T-cell (primary cell): ENCODE results near the gene PROCR. TPM values are rescaled to one million over a fixed set of nuclear protein-coding genes. Genes with fewer than 3 reads are reported as not detected.
"Not testable (repeated sequence)": the region's sequence is repeated elsewhere in the genome, so short reads cannot be mapped to it uniquely, and the experiment has no call there.

Experiments used
- ATAC-seq, 4 experiments: fragments of 200-7000 bp in 3 of 4; fragments of 150-1000 bp in 1 of 4; cut with Tn5 transposase; replicated peaks in 1 of 4; 1 replicate in 3 of 4; 2 replicates in 1 of 4; pipeline ENCODE4 v1.10.0; 2021; ENCODE audit warnings: moderate library complexity in 3 of 4, mild to moderate bottlenecking in 2 of 4, moderate number of reproducible peaks in 1 of 4
- CTCF ChIA-PET, 2 donors: fragments of 300-600 bp; sonication (Branson Sonifier 250); formaldehyde crosslinking; loops; one replicate each; lab custom pipeline; 2022; ENCODE audit warnings: antibody characterized with exemption in 2 of 2; lab: Charles Lee
- POLR2A ChIA-PET, 2 donors: fragments of 300-600 bp; sonication (Branson Sonifier 250); formaldehyde crosslinking; loops; one replicate each; lab custom pipeline; 2022; ENCODE audit warnings: antibody characterized with exemption in 2 of 2; lab: Charles Lee
- DNase-seq, 35 experiments: peaks; one replicate each; pipeline versions ENCODE4 v3.0.0 to v3.0.0-alpha.2; 2013 to 2023
- H3K27ac ChIP-seq: one replicate; pipeline ENCODE4 v1.5.1; 2013; ENCODE audit warnings: low read length
- H3K27me3 ChIP-seq, 2 experiments: replicated peaks in 1 of 2; 1 replicate in 1 of 2; 2 replicates in 1 of 2; pipeline versions ENCODE4 v1.6.1 to v1.7.0; 2013; ENCODE audit warnings: low read length in 1 of 2, mixed read lengths in 1 of 2; ENCODE audit not compliant: control insufficient read depth in 2 of 2, insufficient read depth in 2 of 2; ENCODE audit errors: extremely low read depth in 1 of 2
- H3K36me3 ChIP-seq, 2 donors: 1 replicate in 1 of 2; 2 replicates in 1 of 2; pipeline versions ENCODE4 v1.6.1 to v1.7.0; 2013; ENCODE audit warnings: low read length in 1 of 2; ENCODE audit not compliant: control insufficient read depth in 2 of 2, insufficient read depth in 1 of 2; ENCODE audit errors: extremely low read depth in 1 of 2
- H3K4me1 ChIP-seq, 2 experiments: 1 replicate in 1 of 2; 2 replicates in 1 of 2; pipeline versions ENCODE4 v1.6.1 to v1.7.0; 2013; ENCODE audit warnings: low read length in 2 of 2, mixed read lengths in 1 of 2; ENCODE audit not compliant: insufficient read depth in 2 of 2, control insufficient read depth in 1 of 2; ENCODE audit errors: extremely low read depth in 1 of 2
- H3K4me3 ChIP-seq, 2 donors: 1 replicate in 1 of 2; 2 replicates in 1 of 2; pipeline versions ENCODE4 v1.5.1 to v1.7.0; 2013; ENCODE audit warnings: mild to moderate bottlenecking in 2 of 2, low read length in 1 of 2, moderate library complexity in 1 of 2; ENCODE audit not compliant: control insufficient read depth in 1 of 2; ENCODE audit errors: extremely low read depth in 1 of 2
- H3K9me3 ChIP-seq: 2 replicates; pipeline ENCODE4 v1.7.0; 2013
- H3K27ac Mint-ChIP-seq, 2 donors: one replicate each; pipeline ENCODE4 v1.8.0; 2020 to 2021; ENCODE audit warnings: mild to moderate bottlenecking in 2 of 2, mixed read lengths in 2 of 2
- H3K27me3 Mint-ChIP-seq, 2 donors: one replicate each; pipeline ENCODE4 v1.8.0; 2021 to 2022; ENCODE audit warnings: mixed read lengths in 2 of 2
- H3K36me3 Mint-ChIP-seq: one replicate; pipeline ENCODE4 v1.8.0; 2021; ENCODE audit warnings: mixed read lengths
- H3K4me1 Mint-ChIP-seq, 3 donors: one replicate each; pipeline ENCODE4 v1.8.0; 2020 to 2022; ENCODE audit warnings: mixed read lengths in 3 of 3, mild to moderate bottlenecking in 1 of 3
- H3K4me3 Mint-ChIP-seq, 3 donors: one replicate each; pipeline ENCODE4 v1.8.0; 2020 to 2022; ENCODE audit warnings: mild to moderate bottlenecking in 3 of 3, mixed read lengths in 3 of 3, moderate library complexity in 3 of 3
- H3K9me3 Mint-ChIP-seq, 3 donors: one replicate each; pipeline ENCODE4 v1.8.0; 2020 to 2022; ENCODE audit warnings: mixed read lengths in 3 of 3
- WGBS: methylation state at CpG from one replicate; pipeline ENCODE4 v1.1.5; 2013; ENCODE audit warnings: missing lambda C conversion rate; ENCODE audit not compliant: insufficient coverage; 5-methylcytosine and 5-hydroxymethylcytosine counted together
- total RNA-seq, 35 experiments: library from RNA in 6 of 35; stranded (reverse) in 6 of 35; fragments of 120-200 nt in 1 of 35; gene quantifications; one replicate each; pipeline versions ENCODE4 v1.2.1 to v1.2.4 and lab custom pipeline; 2013 to 2026

PROCR gene
- total RNA-seq, 5 donors from 2014 or later (not counting 1 experiment from before 2014, with no cell fraction given) = 0.28 to 3.0 (median 1.5) TPM

DNA sequence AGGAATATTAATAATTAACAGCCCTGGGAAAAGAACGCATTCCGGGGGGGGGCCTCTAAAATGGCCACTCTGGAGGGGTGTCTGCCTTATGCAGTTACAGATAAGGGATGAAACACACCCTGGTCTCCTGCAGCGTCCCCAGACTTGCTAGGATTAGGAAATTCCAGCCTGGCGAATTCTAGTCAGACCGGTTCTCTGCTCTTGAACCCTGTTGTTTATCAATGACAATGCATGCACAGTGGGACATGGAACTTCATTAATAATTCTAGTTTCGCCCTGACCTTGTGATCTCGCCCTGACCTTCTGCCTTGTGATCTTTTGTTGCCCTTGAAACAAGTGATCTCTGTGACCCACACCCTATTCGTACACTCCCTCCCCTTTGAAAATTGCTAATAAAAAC, 17.4 kb downstream of the PROCR start:
- H3K4me1 Mint-ChIP-seq, ATAC-seq, H3K9me3 ChIP-seq, POLR2A ChIA-PET, H3K27me3 ChIP-seq, H3K9me3 Mint-ChIP-seq, H3K4me3 ChIP-seq, H3K27me3 Mint-ChIP-seq, H3K27ac Mint-ChIP-seq, DNase-seq, H3K4me1 ChIP-seq, H3K36me3 ChIP-seq, CTCF ChIA-PET, H3K4me3 Mint-ChIP-seq, H3K27ac ChIP-seq: not testable (repeated sequence)
- 86% methylated on average over 5 of the region's 8 CpGs for WGBS
- peaks cover 29% of the 10 kb centered on the region for H3K36me3 Mint-ChIP-seq

DNA sequence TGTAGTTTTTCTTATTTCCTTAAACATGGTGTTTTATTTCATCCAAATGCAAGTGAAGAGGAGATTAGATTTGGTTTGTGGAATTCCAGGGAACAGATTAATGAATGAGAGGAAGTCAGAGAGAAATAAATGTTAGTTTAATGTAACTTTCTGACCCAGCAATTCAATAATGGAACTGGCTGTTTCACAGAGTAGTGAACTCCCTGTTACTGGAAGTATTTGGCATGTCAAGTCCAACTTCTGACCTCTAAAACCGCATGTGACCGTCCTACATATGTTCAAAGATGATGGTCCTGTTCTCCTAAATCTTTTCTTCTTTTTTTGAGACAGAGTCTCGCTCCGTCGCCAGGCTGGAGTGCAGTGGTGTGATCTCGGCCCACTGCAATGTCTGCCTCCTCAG, 18.7 kb downstream of the PROCR start:
- Histone ChIP-seq H3K27ac (no peak overlapping the region), H3K4me3 (no peak overlapping the region), H3K4me1 (no peaks in the 10 kb centered on the region), H3K36me3 (no peaks in the 10 kb centered on the region), H3K9me3 (no peaks in the 10 kb centered on the region), H3K27me3 (no peaks in the 10 kb centered on the region)
- Mint-ChIP-seq H3K27me3 (no peaks in the 10 kb centered on the region), H3K27ac (no peak overlapping the region), H3K36me3 (peaks cover 33% of the 10 kb centered on the region), H3K9me3 (no peaks in the 10 kb centered on the region), H3K4me3 (no peak overlapping the region), H3K4me1 (no peaks in the 10 kb centered on the region)
- DNase-seq (no peak), ATAC-seq (no peak)
- WGBS = 88% methylated on average over 4 of the region's 6 CpGs
- CTCF ChIA-PET = no interaction called here
- POLR2A ChIA-PET = no interaction called here

DNA sequence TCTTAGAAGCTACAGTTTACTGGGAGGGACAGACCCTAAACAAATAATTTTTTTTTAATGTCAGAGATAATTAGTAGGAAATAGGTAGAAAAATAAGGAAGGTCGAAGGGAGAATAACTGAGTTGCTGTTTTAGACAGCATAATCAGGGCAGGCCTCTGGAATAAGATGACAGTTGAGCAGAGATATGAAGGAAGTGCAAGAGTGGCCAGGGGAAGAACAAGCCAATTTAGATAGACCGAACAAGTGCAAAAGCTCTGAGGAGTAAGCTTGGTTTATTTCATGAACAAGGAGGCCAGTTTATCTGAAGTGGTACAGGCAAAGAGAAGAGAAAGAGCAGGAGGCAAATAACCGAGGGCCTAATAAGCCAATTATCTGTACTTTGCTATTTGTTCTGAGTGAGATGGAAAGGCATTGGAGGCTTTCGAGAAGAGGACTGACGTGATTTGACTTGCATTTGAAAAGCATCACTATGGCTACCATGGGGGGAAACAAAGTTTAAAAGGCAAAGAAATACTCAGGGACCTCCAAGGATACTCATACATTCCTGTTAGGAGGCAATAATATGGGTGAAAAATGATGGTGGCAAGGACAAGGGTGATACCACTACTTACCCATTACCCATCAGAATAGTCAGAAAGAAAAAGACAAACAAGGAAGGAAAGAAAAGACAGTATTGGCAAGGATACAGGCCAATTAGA, 19.7 kb downstream of the PROCR start:
- H3K27me3 Mint-ChIP-seq = no peaks in the 10 kb centered on the region
- H3K4me3 Mint-ChIP-seq = no peak overlapping the region
- DNase-seq = no peak
- 88% methylated on average over 5 of the region's 5 CpGs for WGBS
- no peaks in the 10 kb centered on the region for H3K4me1 Mint-ChIP-seq
- no peak overlapping the region for H3K27ac ChIP-seq
- CTCF ChIA-PET = interaction anchor here in 1 of 2 donors (0.6 kb wide), 1 partner anchor 13 kb away, joined by 4 read pairs; no protein-coding TSS in a partner anchor
- H3K4me3 ChIP-seq = no peak overlapping the region
- peaks cover 36% of the 10 kb centered on the region for H3K36me3 Mint-ChIP-seq
- no peaks in the 10 kb centered on the region for H3K36me3 ChIP-seq
- POLR2A ChIA-PET = no interaction called here
- H3K9me3 Mint-ChIP-seq = peaks cover 0 to 5% (median 3%) of the 10 kb centered on the region in 3 donors
- no peaks in the 10 kb centered on the region for H3K9me3 ChIP-seq
- ATAC-seq = no peak
- no peaks in the 10 kb centered on the region for H3K4me1 ChIP-seq
- H3K27me3 ChIP-seq = no peaks in the 10 kb centered on the region
- H3K27ac Mint-ChIP-seq = no peak overlapping the region

DNA sequence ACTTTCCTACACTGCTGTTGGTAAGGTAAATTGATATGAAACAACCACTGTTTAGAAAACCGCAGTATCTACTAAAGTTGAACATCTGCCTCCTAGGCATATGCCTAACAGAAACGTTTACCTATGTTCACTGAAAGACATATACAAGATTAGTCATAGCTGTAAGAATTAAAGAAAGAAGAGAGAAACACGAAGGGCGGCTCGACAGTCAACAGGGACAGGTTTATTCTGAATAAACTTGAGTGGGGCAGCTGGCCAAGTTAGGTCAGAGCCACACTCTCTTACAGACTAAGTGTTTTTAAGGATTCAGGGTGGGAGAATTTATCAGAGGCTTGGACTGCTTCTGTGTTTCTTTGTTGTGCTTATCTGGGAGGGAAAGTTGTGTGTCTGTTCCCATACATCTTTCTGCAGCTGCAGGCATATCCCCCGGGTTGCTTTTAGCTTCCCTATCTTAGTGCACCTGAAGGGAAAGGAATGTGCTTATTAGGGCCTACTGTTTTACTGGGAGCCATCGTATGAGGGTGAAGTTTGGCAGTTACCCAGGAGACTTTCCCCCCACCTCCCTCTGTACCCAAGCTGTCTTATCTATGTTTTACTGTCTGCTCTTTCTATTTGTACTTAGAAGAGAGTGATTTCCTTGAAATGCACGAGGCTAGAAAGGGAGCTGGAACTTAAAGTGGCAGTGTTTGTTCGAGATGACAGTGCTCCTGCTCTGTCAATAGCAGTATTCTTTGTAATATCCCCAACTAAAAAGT, 20.4 kb downstream of the PROCR start:
- WGBS = 81% methylated on average over 3 of the region's 9 CpGs
- Histone ChIP-seq H3K4me3 (no peak overlapping the region), H3K27me3 (no peaks in the 10 kb centered on the region), H3K4me1 (no peaks in the 10 kb centered on the region), H3K36me3 (no peaks in the 10 kb centered on the region), H3K9me3 (peaks cover 3% of the 10 kb centered on the region), H3K27ac (no peak overlapping the region)
- DNase-seq = no peak
- Mint-ChIP-seq H3K36me3 (peaks cover 43% of the 10 kb centered on the region), H3K4me1 (no peaks in the 10 kb centered on the region), H3K4me3 (no peak overlapping the region), H3K27ac (no peak overlapping the region), H3K27me3 (no peaks in the 10 kb centered on the region), H3K9me3 (peaks cover 0 to 12% (median 8%) of the 10 kb centered on the region in 3 donors)
- CTCF ChIA-PET = interaction anchor here in 1 of 2 donors (0.6 kb wide), 1 partner anchor 27 kb away, joined by 8 read pairs; no protein-coding TSS in a partner anchor
- POLR2A ChIA-PET = no interaction called here
- ATAC-seq = no peak

- CTCF ChIA-PET = interaction anchor here in 1 of 2 donors (0.6 kb wide), 1 partner anchor 28 kb away, joined by 8 read pairs; no protein-coding TSS in a partner anchor
These were observed 21.3 kb downstream of the PROCR start for GRCh38 chr20:35193031-35193791.

DNA sequence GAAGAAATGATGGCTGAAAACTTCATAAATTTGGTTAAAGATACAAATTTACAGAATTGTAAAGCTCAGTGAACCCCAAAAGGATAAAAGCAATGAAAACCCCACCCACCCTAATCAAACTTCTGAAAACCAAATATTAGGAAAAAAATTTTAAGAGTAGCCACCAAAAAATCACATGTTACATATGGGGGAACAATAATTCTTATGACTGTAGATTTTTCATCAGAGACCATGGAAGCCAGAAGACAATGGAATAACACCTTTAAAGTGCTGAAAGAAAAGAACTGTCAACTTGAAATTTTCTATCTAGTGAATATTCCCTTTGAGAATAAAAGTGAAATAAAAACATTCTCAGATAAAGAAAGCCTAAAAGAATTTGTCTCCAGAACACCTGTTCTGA, 24.4 kb downstream of the PROCR start:
- Mint-ChIP-seq H3K4me3 (no peak overlapping the region), H3K27me3 (no peaks in the 10 kb centered on the region), H3K9me3 (peaks cover 0 to 17% (median 10%) of the 10 kb centered on the region in 3 donors), H3K36me3 (peaks cover 50% of the 10 kb centered on the region), H3K4me1 (no peaks in the 10 kb centered on the region), H3K27ac (no peak overlapping the region)
- ATAC-seq (no peak), DNase-seq (no peak)
- Histone ChIP-seq H3K27ac (no peak overlapping the region), H3K9me3 (peaks cover 3% of the 10 kb centered on the region), H3K4me1 (no peaks in the 10 kb centered on the region), H3K27me3 (no peaks in the 10 kb centered on the region), H3K4me3 (no peak overlapping the region), H3K36me3 (no peaks in the 10 kb centered on the region)
- ChIA-PET CTCF (no interaction called here), POLR2A (no interaction called here)

More at GRCh38 chr20:35193031-35193791, 21.3 kb downstream of the PROCR start:
- H3K27me3 Mint-ChIP-seq, H3K4me1 Mint-ChIP-seq, H3K27ac Mint-ChIP-seq, H3K27me3 ChIP-seq, H3K36me3 ChIP-seq, H3K9me3 ChIP-seq, H3K27ac ChIP-seq, DNase-seq, H3K4me3 Mint-ChIP-seq, ATAC-seq, H3K4me1 ChIP-seq, H3K4me3 ChIP-seq, POLR2A ChIA-PET: not testable (repeated sequence)
- WGBS = 94% methylated on average over 3 of the region's 9 CpGs
- H3K9me3 Mint-ChIP-seq = peaks cover 0 to 12% (median 9%) of the 10 kb centered on the region in 3 donors
- H3K36me3 Mint-ChIP-seq = peaks cover 47% of the 10 kb centered on the region
